CD4-positive, alpha-beta T cell treated with Interleukin-6 for 4 hours (primary cell): ENCODE results near the gene NOTCH2NLA.
"Not testable (repeated sequence)": the region's sequence is repeated elsewhere in the genome, so short reads cannot be mapped to it uniquely, and the experiment has no call there.

Experiments
- DNase-seq: peaks from one replicate; pipeline ENCODE4 v3.0.0-alpha.2; 2020; ENCODE audit warnings: mixed read lengths

NOTCH2NLA gene

DNA sequence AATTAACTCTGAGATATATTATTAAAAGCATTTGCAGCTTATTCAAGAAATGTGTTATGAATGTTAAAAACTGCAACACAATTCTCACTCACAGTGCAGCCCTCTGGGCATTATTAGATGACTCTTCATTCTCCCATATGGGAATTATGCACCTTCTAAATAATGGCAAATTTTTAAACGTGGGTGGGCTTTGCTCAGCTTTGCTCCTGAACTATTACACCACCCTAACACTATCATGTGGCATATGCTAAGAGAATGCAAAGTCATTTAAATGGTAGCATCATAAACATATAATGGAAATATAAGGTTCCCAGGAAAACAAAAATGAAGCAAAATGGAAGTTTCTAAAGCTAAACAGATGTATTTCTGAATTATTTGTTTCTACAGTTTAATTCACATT is 61.5 kb downstream of the NOTCH2NLA start:
- DNase-seq, result not testable (repeated sequence)

DNA sequence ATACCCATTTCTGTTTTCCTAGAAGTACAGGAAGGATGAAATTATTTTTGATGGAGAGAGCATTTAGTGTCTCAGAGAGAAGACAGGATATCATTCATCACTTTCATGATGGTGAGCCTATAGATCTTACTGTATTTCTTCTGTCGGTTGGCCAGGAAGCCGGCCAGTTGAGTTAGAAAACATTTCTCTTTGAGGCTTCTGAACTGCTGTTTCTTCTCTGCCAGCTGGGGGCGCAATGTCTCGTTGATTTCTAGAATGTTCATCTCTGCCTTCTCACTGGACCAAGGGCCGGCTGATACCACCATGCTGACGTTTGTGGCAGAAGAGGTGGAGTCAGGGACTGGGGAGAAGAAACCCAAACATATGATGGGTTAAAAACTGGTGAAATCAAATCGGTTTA is 84.4 kb downstream of the NOTCH2NLA start, which contains the start of gene NBPF10:
NBPF10 (minus strand) TSS at position 340 of the 400 bp plus-strand sequence; CDS start at position 305, 35 bp downstream.
- not testable (repeated sequence) for DNase-seq
